Measurements from ENCODE around the gene FPR2. TPM values are rescaled to one million over a fixed set of nuclear protein-coding genes. Genes with fewer than 3 reads are reported as not detected.

FPR2 gene
- total and polyA plus RNA-seq, 4 donors, result 0.15 to 4.1 (median 2.4) TPM

DNA sequence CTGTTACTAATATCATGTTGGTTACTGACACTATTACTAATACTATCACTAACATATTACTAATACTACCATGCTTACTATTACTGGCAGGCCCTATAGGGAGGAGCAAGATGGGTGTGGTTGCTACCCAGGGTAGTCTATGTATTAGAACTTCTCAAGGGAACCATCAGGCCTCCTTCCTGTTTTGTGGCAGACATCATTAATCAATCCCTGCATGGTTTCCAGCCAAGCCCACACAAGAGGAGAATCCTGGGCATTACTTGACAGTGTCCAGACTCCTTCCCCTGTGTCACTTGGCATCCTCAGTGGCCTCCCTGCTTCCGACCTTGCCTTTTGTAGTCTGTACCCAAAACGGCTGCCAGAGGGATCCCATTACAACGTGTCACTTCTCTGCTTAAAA lies 46.1 kb upstream of the FPR2 start:
- Histone ChIP-seq H3K27me3 (ENCODE audit: control insufficient read depth in 4 of 4, insufficient read depth in 4 of 4, low read length in 3 of 4) (peaks cover 0 to 3% (median 3%) of the 10 kb centered on the region in 4 donors), H3K27ac (ENCODE audit: low read depth in 1 of 2, low read length in 2 of 2) (no peak overlapping the region), H3K36me3 (ENCODE audit: control insufficient read depth in 4 of 4, insufficient read depth in 3 of 4, low read depth in 1 of 4, low read length in 3 of 4) (no peaks in the 10 kb centered on the region), H3K9ac (ENCODE audit: low read depth in 1 of 2, low read length in 2 of 2) (no peak overlapping the region), H3K4me3 (ENCODE audit: low read depth in 1 of 3, low read length in 3 of 3) (no peak overlapping the region), H3K9me3 (ENCODE audit: control insufficient read depth in 4 of 4, low read length in 3 of 4) (peaks cover 0 to 5% (median under 1%) of the 10 kb centered on the region in 4 donors), H3K4me1 (ENCODE audit: control insufficient read depth in 4 of 4, insufficient read depth in 4 of 4, low read length in 3 of 4) (peaks cover 0 to 4% (median 0%) of the 10 kb centered on the region in 4 donors)
- 72% methylated on average over 3 of the region's 3 CpGs for WGBS
- no peak for DNase-seq (ENCODE audit: low spot score)
- TF ChIP-seq CTCF (IDR thresholded peaks at IDR 0.05; ENCODE audit: low read depth, low read length, missing input control), result no peak
- no peak for TF ChIP-seq HNF4A (conservative IDR thresholded peaks at IDR 0.05)
- TF ChIP-seq, protein P1, sequence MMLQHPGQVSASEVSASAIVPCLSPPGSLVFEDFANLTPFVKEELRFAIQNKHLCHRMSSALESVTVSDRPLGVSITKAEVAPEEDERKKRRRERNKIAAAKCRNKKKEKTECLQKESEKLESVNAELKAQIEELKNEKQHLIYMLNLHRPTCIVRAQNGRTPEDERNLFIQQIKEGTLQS (IDR thresholded peaks at IDR 0.05), result no peak
- no peak for TF ChIP-seq NR2F2 (IDR thresholded peaks at IDR 0.05)
- TF ChIP-seq FOXA2 (IDR thresholded peaks at IDR 0.05), result no peak
- TF ChIP-seq RAD21 (IDR thresholded peaks at IDR 0.05), result no peak
- no peak for TF ChIP-seq JUND (IDR thresholded peaks at IDR 0.05)

DNA sequence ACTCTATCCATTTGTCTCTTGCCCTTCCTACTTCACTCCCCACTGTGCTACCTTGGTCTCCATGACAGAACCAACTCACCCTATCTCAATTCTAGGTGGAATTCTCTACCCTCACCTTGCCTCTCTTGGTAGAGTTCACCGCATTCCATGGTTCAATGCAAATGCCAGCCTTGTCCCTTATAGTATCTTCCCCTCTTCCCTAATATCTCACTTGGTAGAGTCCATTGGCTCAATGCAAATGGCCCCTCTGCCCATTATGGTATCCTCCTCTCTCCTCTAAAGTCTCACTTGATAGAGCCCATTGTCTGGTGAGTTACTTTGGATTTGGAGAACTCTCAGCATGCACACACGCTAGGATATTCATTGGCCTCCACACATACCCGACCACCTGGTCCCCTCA lies 45.1 kb upstream of the FPR2 start:
- TF ChIP-seq RXRA (IDR thresholded peaks at IDR 0.05) (no peak), GABPA (IDR thresholded peaks at IDR 0.05 in 1 of 2, conservative IDR thresholded peaks at IDR 0.05 in 1 of 2) (no peak), JUND (IDR thresholded peaks at IDR 0.05) (no peak), FOXA2 (IDR thresholded peaks at IDR 0.05) (no peak), EGR1 (IDR thresholded peaks at IDR 0.05; ENCODE audit: low read depth in 2 of 2) (no peak), CTCF (IDR thresholded peaks at IDR 0.05; ENCODE audit: low read depth, low read length, missing input control) (no peak), RAD21 (IDR thresholded peaks at IDR 0.05) (no peak)
- TF ChIP-seq, protein P2, sequence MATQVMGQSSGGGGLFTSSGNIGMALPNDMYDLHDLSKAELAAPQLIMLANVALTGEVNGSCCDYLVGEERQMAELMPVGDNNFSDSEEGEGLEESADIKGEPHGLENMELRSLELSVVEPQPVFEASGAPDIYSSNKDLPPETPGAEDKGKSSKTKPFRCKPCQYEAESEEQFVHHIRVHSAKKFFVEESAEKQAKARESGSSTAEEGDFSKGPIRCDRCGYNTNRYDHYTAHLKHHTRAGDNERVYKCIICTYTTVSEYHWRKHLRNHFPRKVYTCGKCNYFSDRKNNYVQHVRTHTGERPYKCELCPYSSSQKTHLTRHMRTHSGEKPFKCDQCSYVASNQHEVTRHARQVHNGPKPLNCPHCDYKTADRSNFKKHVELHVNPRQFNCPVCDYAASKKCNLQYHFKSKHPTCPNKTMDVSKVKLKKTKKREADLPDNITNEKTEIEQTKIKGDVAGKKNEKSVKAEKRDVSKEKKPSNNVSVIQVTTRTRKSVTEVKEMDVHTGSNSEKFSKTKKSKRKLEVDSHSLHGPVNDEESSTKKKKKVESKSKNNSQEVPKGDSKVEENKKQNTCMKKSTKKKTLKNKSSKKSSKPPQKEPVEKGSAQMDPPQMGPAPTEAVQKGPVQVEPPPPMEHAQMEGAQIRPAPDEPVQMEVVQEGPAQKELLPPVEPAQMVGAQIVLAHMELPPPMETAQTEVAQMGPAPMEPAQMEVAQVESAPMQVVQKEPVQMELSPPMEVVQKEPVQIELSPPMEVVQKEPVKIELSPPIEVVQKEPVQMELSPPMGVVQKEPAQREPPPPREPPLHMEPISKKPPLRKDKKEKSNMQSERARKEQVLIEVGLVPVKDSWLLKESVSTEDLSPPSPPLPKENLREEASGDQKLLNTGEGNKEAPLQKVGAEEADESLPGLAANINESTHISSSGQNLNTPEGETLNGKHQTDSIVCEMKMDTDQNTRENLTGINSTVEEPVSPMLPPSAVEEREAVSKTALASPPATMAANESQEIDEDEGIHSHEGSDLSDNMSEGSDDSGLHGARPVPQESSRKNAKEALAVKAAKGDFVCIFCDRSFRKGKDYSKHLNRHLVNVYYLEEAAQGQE (IDR thresholded peaks at IDR 0.05), result no peak
- TF ChIP-seq, protein P3, sequence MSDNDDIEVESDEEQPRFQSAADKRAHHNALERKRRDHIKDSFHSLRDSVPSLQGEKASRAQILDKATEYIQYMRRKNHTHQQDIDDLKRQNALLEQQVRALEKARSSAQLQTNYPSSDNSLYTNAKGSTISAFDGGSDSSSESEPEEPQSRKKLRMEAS (IDR thresholded peaks at IDR 0.05), result no peak

More for the DNA sequence above, 45.1 kb upstream of the FPR2 start:
- H3K4me1 ChIP-seq (ENCODE audit: control insufficient read depth in 4 of 4, insufficient read depth in 4 of 4, low read length in 3 of 4), result peaks cover 0 to 4% (median 0%) of the 10 kb centered on the region in 4 donors
- no peaks in the 10 kb centered on the region for H3K36me3 ChIP-seq (ENCODE audit: control insufficient read depth in 4 of 4, insufficient read depth in 3 of 4, low read depth in 1 of 4, low read length in 3 of 4)
- no peak overlapping the region for H3K27ac ChIP-seq (ENCODE audit: low read depth in 1 of 2, low read length in 2 of 2)
- H3K4me3 ChIP-seq (ENCODE audit: low read depth in 1 of 3, low read length in 3 of 3), result no peak overlapping the region
- no peak overlapping the region for H3K9ac ChIP-seq (ENCODE audit: low read depth in 1 of 2, low read length in 2 of 2)
- 81% methylated on average over 3 of the region's 3 CpGs for WGBS
- H3K27me3 ChIP-seq (ENCODE audit: control insufficient read depth in 4 of 4, insufficient read depth in 4 of 4, low read length in 3 of 4), result peaks cover 0 to 3% (median 3%) of the 10 kb centered on the region in 4 donors
- no peak for DNase-seq (ENCODE audit: low spot score)
- H3K9me3 ChIP-seq (ENCODE audit: control insufficient read depth in 4 of 4, low read length in 3 of 4), result peaks cover 0 to 5% (median under 1%) of the 10 kb centered on the region in 4 donors
